GM12872 (cell line): Measurements from ENCODE around the gene DOCK8.

Experiments
- TF ChIP-seq, protein P1 (sequence below): IDR thresholded peaks from 3 replicates; pipeline ENCODE4 v1.5.1; 2011; ENCODE audit warnings: low read depth, mild to moderate bottlenecking, low read length, moderate library complexity; ENCODE audit not compliant: insufficient read depth

The DOCK8 gene

DNA sequence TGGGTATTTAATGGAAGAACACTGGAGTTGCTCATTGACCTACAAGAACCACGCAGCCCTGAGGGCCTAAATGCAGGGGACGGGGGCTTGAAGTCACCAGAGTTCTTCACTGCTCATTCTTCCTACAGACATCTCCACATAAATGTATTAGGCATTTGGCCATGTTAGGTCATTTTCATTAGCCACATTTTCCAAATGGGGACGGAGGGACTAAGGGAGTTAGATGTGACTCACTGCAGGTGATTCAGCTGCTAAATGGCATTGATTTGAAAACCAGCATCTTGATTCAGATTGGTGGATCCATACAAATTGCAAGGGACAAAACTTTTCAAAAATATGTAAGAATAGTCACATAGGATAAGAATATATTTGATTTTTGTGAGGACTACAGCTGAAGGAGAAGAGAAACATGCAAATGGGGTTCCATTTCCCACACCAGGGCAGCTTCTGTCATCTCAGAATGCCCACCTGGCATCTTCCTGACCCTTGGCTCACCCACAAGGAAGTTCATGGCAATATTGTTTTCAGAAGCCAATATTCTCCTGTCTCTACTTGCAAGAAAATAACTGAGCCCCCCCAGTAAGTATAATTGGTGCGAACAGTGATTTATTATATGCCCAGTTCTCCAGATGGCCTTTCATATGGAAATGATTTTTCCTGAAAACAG is 264.8 kb downstream of the DOCK8 start:
- TF ChIP-seq, protein P1, sequence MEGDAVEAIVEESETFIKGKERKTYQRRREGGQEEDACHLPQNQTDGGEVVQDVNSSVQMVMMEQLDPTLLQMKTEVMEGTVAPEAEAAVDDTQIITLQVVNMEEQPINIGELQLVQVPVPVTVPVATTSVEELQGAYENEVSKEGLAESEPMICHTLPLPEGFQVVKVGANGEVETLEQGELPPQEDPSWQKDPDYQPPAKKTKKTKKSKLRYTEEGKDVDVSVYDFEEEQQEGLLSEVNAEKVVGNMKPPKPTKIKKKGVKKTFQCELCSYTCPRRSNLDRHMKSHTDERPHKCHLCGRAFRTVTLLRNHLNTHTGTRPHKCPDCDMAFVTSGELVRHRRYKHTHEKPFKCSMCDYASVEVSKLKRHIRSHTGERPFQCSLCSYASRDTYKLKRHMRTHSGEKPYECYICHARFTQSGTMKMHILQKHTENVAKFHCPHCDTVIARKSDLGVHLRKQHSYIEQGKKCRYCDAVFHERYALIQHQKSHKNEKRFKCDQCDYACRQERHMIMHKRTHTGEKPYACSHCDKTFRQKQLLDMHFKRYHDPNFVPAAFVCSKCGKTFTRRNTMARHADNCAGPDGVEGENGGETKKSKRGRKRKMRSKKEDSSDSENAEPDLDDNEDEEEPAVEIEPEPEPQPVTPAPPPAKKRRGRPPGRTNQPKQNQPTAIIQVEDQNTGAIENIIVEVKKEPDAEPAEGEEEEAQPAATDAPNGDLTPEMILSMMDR = no peak

- TF ChIP-seq, protein P1 = no peak
Observed at GRCh38 chr9:479971-480350, 265.3 kb downstream of the DOCK8 start.

DNA sequence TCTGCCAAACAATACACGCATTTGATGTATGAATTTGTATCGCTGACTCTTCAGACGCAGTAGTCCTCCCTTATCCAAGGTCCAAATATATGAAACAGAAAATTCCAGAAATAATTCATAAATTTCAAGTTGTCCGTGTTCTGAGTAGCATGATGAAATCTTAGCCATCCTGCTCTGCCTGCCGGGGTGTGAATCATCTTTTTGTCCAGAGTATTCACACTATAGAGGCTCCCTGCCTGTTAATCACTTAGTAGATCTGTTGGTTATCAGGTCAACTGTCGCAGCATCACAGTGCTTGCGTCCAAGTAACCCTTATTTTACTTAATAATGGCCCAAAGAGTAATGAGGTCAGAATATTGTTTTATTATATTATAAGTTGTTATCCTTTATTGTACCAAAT is 268.1 kb downstream of the DOCK8 start:
- TF ChIP-seq, protein P1 = no peak

DNA sequence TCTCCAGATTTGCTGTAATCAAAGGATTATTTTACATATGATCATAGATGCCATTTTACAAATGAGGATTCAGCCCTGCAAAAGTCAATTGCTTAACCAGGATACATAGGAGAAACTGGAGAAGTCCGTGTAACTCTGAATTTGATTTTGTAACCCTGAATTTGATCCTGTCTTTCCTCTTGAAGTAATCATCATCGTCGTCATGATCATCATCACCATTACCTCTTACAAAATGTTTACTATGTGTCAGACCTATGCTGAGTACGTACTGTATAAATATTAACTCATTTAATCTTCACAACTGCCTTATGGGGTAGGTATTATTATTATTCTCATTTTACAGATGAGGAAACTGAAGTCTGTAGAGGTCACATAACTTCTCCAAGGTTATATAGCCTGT is 271.5 kb downstream of the DOCK8 start:
- TF ChIP-seq, protein P1 = no peak

- TF ChIP-seq, protein P1 = no peak
Observed at GRCh38 chr9:487429-487828, 272.8 kb downstream of the DOCK8 start.

GRCh38 chr9:488448-488847 is 273.8 kb downstream of the DOCK8 start:
- TF ChIP-seq, protein P1 = no peak

GRCh38 chr9:489198-490197 is 274.8 kb downstream of the DOCK8 start:
- TF ChIP-seq, protein P1 = no peak
